GM23338 (cell line): ENCODE results near the gene ESR1. TPM values are rescaled to one million over a fixed set of nuclear protein-coding genes. Genes with fewer than 3 reads are reported as not detected.
"Not testable (repeated sequence)": the region's sequence is repeated elsewhere in the genome, so short reads cannot be mapped to it uniquely, and the experiment has no call there.

Source experiments
- ATAC-seq: fragments of 200-7000 bp; cut with Tn5 transposase; 3 replicates; pipeline ENCODE4 v1.9.1; 2020
- DNase-seq: peaks from one replicate; pipeline ENCODE4 v3.0.0-alpha.2; 2015; ENCODE audit warnings: low spot score
- H2AFZ ChIP-seq: fragments of 200-600 bp; sonication (generic); 2 replicates; pipeline ENCODE4 v1.8.0; 2016; ENCODE audit warnings: antibody characterized with exemption, mild to moderate bottlenecking, moderate library complexity
- H3F3A ChIP-seq: fragments of 200-600 bp; sonication (generic); replicated peaks from 2 replicates; pipeline ENCODE4 v1.8.0; 2017; ENCODE audit warnings: antibody characterized with exemption, mixed run types, low read depth
- H3K27ac ChIP-seq: fragments of 200-600 bp; sonication (generic); 2 replicates; pipeline ENCODE4 v1.6.1; 2016; ENCODE audit warnings: low read depth
- H3K27me3 ChIP-seq: fragments of 200-600 bp; sonication (generic); 2 replicates; pipeline ENCODE4 v1.8.0; 2016; ENCODE audit warnings: mild to moderate bottlenecking, mixed run types, moderate library complexity; ENCODE audit not compliant: insufficient read depth
- H3K36me3 ChIP-seq: fragments of 200-600 bp; sonication (generic); 2 replicates; pipeline ENCODE4 v1.8.0; 2016; ENCODE audit warnings: mild to moderate bottlenecking; ENCODE audit not compliant: insufficient read depth
- H3K4me1 ChIP-seq: fragments of 200-600 bp; sonication (generic); 2 replicates; pipeline ENCODE4 v1.8.0; 2016; ENCODE audit warnings: mild to moderate bottlenecking, moderate library complexity; ENCODE audit not compliant: insufficient read depth
- H3K4me2 ChIP-seq: fragments of 200-600 bp; sonication (generic); 2 replicates; pipeline ENCODE4 v1.7.1; 2017; ENCODE audit warnings: mixed run types
- H3K4me3 ChIP-seq: fragments of 200-600 bp; sonication (generic); 2 replicates; pipeline ENCODE4 v1.6.1; 2016; ENCODE audit warnings: mixed run types
- H3K79me2 ChIP-seq: fragments of 200-600 bp; sonication (generic); replicated peaks from 2 replicates; pipeline ENCODE4 v1.8.0; 2017; ENCODE audit warnings: mild to moderate bottlenecking; ENCODE audit not compliant: insufficient read depth
- H3K9me2 ChIP-seq: fragments of 200-600 bp; sonication (generic); 2 replicates; pipeline ENCODE4 v1.8.0; 2017; ENCODE audit not compliant: insufficient read depth
- H4K20me1 ChIP-seq: fragments of 200-600 bp; sonication (generic); replicated peaks from 2 replicates; pipeline ENCODE4 v1.8.0; 2017; ENCODE audit warnings: mild to moderate bottlenecking; ENCODE audit not compliant: insufficient read depth
- H3K27ac Mint-ChIP-seq: 2 replicates; pipeline ENCODE4 v1.8.0; 2020; ENCODE audit warnings: inconsistent platforms, mild to moderate bottlenecking, moderate library complexity, mixed read lengths
- H3K27me3 Mint-ChIP-seq: 3 replicates; pipeline ENCODE4 v1.8.0; 2022; ENCODE audit warnings: low read depth, mild to moderate bottlenecking, moderate library complexity, mixed read lengths, inconsistent platforms; ENCODE audit not compliant: insufficient read depth, poor library complexity
- H3K36me3 Mint-ChIP-seq: 3 replicates; pipeline ENCODE4 v1.8.0; 2021; ENCODE audit warnings: low read depth, mild to moderate bottlenecking, inconsistent platforms, moderate library complexity, mixed read lengths
- H3K4me1 Mint-ChIP-seq: 3 replicates; pipeline ENCODE4 v1.8.0; 2020; ENCODE audit warnings: mild to moderate bottlenecking, inconsistent platforms, mixed read lengths
- H3K4me3 Mint-ChIP-seq: 3 replicates; pipeline ENCODE4 v1.8.0; 2021; ENCODE audit warnings: moderate library complexity, mild to moderate bottlenecking, inconsistent platforms, mixed read lengths
- H3K9me3 Mint-ChIP-seq: 3 replicates; pipeline ENCODE4 v1.8.0; 2020; ENCODE audit warnings: moderate library complexity, mild to moderate bottlenecking, inconsistent platforms, mixed read lengths
- CREB1 ChIP-seq: fragments of 250-450 bp; sonication (Bioruptor Pico); IDR thresholded peaks from 2 replicates; pipeline ENCODE4 v1.5.0; 2020; ENCODE audit warnings: low read depth, mild to moderate bottlenecking, moderate library complexity
- EZH2phosphoT487 ChIP-seq: fragments of 200-600 bp; sonication (generic); IDR thresholded peaks from one replicate; pipeline ENCODE4 v1.8.1; 2018; ENCODE audit warnings: antibody characterized with exemption; ENCODE audit not compliant: unreplicated experiment
- JUNB ChIP-seq: IDR thresholded peaks from one replicate; pipeline ENCODE4 v1.6.1; 2016; ENCODE audit warnings: antibody characterized with exemption; ENCODE audit not compliant: unreplicated experiment
- NANOG ChIP-seq: IDR thresholded peaks from 2 replicates; pipeline ENCODE4 v1.6.1; 2016; ENCODE audit warnings: antibody characterized with exemption, borderline replicate concordance
- POLR2AphosphoS5 ChIP-seq: IDR thresholded peaks from 2 replicates; pipeline ENCODE4 v1.6.1; 2016; ENCODE audit warnings: antibody characterized with exemption, low read depth
- STAT1 ChIP-seq: IDR thresholded peaks from one replicate; pipeline ENCODE4 v1.6.1; 2016; ENCODE audit warnings: antibody characterized with exemption; ENCODE audit not compliant: unreplicated experiment
- ZNF114 ChIP-seq: fragments of 250-450 bp; sonication (Bioruptor Pico); IDR thresholded peaks from 2 replicates; pipeline ENCODE4 v1.5.0; 2020; ENCODE audit warnings: mild to moderate bottlenecking, moderate library complexity
- ZNF331 ChIP-seq: fragments of 250-450 bp; sonication (Bioruptor Pico); IDR thresholded peaks from 2 replicates; pipeline ENCODE4 v1.5.0; 2020; ENCODE audit warnings: low read depth, mild to moderate bottlenecking, moderate library complexity
- polyA plus RNA-seq: library from polyadenylated mRNA; unstranded; fragments of >200 nt; fragmentation: Nextera tagmentation; extraction: Ambion mirVana; gene quantifications from 2 replicates; pipeline ENCODE4 v1.2.1, GENCODE V29; 2016
- total RNA-seq: library from RNA; depleted of rRNA; stranded (reverse); fragments of >200 nt; shearing (Covaris generic); gene quantifications from 2 replicates; pipeline ENCODE4 v1.2.3, GENCODE V29; 2014
- TF ChIP-seq, protein P1 (sequence below): fragments of 250-450 bp; sonication (Bioruptor Pico); IDR thresholded peaks from 2 replicates; pipeline ENCODE4 v1.5.0; 2020; ENCODE audit warnings: mild to moderate bottlenecking, moderate library complexity
- TF ChIP-seq, protein P2 (sequence below), 2 experiments: fragments of 200-600 bp in 1 of 2; sonication (generic) in 1 of 2; conservative IDR thresholded peaks; 2 replicates each; pipeline versions ENCODE4 v1.5.1 to v1.6.1; 2016 to 2017; ENCODE audit warnings: antibody characterized with exemption in 2 of 2, low read depth in 2 of 2, mild to moderate bottlenecking in 2 of 2, moderate library complexity in 1 of 2

Gene ESR1
- total and polyA plus RNA-seq, 2 experiments from 2014 or later, result 0.94 TPM; not detected in 1

- Histone ChIP-seq H3K36me3 (no peaks in the 10 kb centered on the region), H3K79me2 (no peaks in the 10 kb centered on the region), H3K9me2 (no peaks in the 10 kb centered on the region), H3F3A (no peaks in the 10 kb centered on the region), H3K27me3 (no peaks in the 10 kb centered on the region), H3K4me1 (no peaks in the 10 kb centered on the region), H3K27ac (no peak overlapping the region), H3K4me3 (no peak overlapping the region), H3K4me2 (no peak overlapping the region), H2AFZ (0 out of 2 replicates have a peak overlapping the region, but pooled peaks have one; percentile 14), H4K20me1 (no peaks in the 10 kb centered on the region)
- H3K27me3 Mint-ChIP-seq, result peaks cover 1% of the 10 kb centered on the region
- ATAC-seq, result no peak
- no peak overlapping the region for H3K4me3 Mint-ChIP-seq
- no peaks in the 10 kb centered on the region for H3K36me3 Mint-ChIP-seq
- no peaks in the 10 kb centered on the region for H3K4me1 Mint-ChIP-seq
- no peak overlapping the region for H3K27ac Mint-ChIP-seq
- no peak for DNase-seq
- TF ChIP-seq EZH2phosphoT487 (no peak), ZNF114 (CRISPR knock-in tag) (no peak), POLR2AphosphoS5 (no peak), NANOG (no peak), STAT1 (no peak), ZNF331 (CRISPR knock-in tag) (no peak), CREB1 (CRISPR knock-in tag) (no peak), JUNB (no peak)
- TF ChIP-seq, protein P1, sequence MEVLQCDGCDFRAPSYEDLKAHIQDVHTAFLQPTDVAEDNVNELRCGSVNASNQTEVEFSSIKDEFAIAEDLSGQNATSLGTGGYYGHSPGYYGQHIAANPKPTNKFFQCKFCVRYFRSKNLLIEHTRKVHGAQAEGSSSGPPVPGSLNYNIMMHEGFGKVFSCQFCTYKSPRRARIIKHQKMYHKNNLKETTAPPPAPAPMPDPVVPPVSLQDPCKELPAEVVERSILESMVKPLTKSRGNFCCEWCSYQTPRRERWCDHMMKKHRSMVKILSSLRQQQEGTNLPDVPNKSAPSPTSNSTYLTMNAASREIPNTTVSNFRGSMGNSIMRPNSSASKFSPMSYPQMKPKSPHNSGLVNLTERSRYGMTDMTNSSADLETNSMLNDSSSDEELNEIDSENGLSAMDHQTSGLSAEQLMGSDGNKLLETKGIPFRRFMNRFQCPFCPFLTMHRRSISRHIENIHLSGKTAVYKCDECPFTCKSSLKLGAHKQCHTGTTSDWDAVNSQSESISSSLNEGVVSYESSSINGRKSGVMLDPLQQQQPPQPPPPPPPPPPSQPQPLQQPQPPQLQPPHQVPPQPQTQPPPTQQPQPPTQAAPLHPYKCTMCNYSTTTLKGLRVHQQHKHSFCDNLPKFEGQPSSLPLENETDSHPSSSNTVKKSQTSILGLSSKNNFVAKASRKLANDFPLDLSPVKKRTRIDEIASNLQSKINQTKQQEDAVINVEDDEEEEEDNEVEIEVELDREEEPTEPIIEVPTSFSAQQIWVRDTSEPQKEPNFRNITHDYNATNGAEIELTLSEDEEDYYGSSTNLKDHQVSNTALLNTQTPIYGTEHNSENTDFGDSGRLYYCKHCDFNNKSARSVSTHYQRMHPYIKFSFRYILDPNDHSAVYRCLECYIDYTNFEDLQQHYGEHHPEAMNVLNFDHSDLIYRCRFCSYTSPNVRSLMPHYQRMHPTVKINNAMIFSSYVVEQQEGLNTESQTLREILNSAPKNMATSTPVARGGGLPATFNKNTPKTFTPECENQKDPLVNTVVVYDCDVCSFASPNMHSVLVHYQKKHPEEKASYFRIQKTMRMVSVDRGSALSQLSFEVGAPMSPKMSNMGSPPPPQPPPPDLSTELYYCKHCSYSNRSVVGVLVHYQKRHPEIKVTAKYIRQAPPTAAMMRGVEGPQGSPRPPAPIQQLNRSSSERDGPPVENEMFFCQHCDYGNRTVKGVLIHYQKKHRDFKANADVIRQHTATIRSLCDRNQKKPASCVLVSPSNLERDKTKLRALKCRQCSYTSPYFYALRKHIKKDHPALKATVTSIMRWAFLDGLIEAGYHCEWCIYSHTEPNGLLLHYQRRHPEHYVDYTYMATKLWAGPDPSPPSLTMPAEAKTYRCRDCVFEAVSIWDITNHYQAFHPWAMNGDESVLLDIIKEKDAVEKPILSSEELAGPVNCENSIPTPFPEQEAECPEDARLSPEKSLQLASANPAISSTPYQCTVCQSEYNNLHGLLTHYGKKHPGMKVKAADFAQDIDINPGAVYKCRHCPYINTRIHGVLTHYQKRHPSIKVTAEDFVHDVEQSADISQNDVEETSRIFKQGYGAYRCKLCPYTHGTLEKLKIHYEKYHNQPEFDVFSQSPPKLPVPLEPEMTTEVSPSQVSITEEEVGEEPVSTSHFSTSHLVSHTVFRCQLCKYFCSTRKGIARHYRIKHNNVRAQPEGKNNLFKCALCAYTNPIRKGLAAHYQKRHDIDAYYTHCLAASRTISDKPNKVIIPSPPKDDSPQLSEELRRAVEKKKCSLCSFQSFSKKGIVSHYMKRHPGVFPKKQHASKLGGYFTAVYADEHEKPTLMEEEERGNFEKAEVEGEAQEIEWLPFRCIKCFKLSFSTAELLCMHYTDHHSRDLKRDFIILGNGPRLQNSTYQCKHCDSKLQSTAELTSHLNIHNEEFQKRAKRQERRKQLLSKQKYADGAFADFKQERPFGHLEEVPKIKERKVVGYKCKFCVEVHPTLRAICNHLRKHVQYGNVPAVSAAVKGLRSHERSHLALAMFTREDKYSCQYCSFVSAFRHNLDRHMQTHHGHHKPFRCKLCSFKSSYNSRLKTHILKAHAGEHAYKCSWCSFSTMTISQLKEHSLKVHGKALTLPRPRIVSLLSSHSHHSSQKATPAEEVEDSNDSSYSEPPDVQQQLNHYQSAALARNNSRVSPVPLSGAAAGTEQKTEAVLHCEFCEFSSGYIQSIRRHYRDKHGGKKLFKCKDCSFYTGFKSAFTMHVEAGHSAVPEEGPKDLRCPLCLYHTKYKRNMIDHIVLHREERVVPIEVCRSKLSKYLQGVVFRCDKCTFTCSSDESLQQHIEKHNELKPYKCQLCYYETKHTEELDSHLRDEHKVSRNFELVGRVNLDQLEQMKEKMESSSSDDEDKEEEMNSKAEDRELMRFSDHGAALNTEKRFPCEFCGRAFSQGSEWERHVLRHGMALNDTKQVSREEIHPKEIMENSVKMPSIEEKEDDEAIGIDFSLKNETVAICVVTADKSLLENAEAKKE, result no peak
- TF ChIP-seq, protein P2, sequence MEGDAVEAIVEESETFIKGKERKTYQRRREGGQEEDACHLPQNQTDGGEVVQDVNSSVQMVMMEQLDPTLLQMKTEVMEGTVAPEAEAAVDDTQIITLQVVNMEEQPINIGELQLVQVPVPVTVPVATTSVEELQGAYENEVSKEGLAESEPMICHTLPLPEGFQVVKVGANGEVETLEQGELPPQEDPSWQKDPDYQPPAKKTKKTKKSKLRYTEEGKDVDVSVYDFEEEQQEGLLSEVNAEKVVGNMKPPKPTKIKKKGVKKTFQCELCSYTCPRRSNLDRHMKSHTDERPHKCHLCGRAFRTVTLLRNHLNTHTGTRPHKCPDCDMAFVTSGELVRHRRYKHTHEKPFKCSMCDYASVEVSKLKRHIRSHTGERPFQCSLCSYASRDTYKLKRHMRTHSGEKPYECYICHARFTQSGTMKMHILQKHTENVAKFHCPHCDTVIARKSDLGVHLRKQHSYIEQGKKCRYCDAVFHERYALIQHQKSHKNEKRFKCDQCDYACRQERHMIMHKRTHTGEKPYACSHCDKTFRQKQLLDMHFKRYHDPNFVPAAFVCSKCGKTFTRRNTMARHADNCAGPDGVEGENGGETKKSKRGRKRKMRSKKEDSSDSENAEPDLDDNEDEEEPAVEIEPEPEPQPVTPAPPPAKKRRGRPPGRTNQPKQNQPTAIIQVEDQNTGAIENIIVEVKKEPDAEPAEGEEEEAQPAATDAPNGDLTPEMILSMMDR (conservative IDR thresholded peaks at IDR 0.05; ENCODE audit: low read depth in 2 of 2), result no peak
- no peaks in the 10 kb centered on the region; the same call in 2 of the 3 replicates for H3K9me3 Mint-ChIP-seq
These were observed 55.0 kb downstream of the ESR1 start for GRCh38 chr6:151862461-151862860.

DNA sequence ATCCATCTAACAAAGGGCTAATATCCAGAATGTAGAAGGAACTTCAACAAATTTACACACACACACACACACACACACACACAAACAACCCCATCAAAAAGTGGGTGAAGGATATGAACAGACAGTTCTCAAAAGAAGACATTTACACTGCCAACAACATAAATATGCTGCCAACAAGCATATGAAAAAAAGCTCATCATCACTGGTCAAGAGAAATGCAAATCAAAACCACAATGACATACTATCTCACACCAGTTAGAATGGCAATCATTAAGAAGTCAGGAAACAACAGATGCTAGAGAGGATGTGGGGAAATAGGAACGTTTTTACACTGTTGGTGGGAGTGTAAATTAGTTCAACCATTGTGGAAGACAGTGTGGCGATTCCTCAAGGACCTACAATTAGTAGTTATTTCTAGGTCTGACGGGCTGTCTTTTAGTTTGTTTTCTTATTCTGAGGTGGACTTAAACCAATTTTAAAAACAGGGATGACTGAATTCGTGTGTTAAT is 59.9 kb downstream of the ESR1 start:
- not testable (repeated sequence) for H3K4me2 ChIP-seq, H2AFZ ChIP-seq, H3K4me1 Mint-ChIP-seq, H3K36me3 ChIP-seq, H3K27me3 ChIP-seq, H3K36me3 Mint-ChIP-seq, H3K4me1 ChIP-seq, H3K27ac ChIP-seq, H3K4me3 Mint-ChIP-seq, H3K27me3 Mint-ChIP-seq, H3F3A ChIP-seq, H3K4me3 ChIP-seq, H3K9me2 ChIP-seq, H3K79me2 ChIP-seq, DNase-seq, H3K9me3 Mint-ChIP-seq, ATAC-seq, H4K20me1 ChIP-seq, H3K27ac Mint-ChIP-seq
